ENCODE data around the gene DDA1.
"Not testable (repeated sequence)": the region's sequence is repeated elsewhere in the genome, so short reads cannot be mapped to it uniquely, and the experiment has no call there.

DNA sequence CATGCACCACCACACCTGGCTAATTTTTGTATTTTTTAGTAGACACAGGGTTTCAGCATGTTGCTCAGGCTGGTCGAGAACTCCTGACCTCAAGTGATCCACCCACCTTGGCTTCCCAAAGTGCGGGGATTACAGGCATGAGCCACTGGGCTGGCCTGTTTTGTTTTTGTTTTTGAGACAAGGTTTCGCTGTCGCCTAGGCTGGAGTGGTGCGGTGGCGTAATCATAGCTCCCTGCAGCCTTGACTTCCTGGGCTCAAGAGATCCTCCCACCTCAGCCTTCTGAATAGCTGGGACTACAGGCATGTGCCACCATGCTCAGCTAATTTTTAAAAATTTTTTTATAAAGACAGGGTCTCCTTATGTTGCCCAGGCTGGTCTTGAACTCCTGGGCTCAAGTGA lies 13.8 kb upstream of the DDA1 start:
- TF ChIP-seq POLR2AphosphoS5 (IDR thresholded peaks at IDR 0.05; ENCODE audit: borderline replicate concordance, low read depth, low read length); EZH2 (IDR thresholded peaks at IDR 0.05); FOXP2 (optimal IDR thresholded peaks at IDR 0.05; ENCODE audit: control extremely low read depth, extremely low read length, insufficient read depth): not testable (repeated sequence)

Data from SK-N-MC (cell line).